Measurements from ENCODE around the gene ATAD3B. TPM values are rescaled to one million over a fixed set of nuclear protein-coding genes. Genes with fewer than 3 reads are reported as not detected.

ATAD3B gene
- total and polyA plus RNA-seq, 2 donors (not counting 3 experiments of a cell fraction or from before 2014, with no cell fraction given): 20.5 to 48.2 TPM

DNA sequence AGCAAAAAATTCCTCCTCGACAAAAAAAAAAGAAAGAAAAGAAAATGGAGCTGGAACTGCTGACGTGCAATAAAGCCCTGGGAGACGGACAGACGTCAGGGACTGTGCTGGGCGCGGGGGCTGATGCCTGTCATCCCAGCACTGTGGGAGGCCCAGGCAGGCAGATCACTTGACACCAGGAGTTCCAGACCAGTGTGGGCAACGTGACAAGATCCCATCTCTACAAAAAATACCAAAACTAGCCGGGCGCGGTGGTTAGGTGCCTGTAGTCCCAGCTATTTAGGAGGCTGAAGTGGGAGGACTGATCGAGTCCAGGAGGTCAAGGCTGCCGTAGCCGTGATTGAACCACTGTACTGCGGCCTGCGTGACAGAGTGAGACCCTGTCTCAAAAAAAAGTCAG lies 46.9 kb upstream of the ATAD3B start:
- H3K4me3 ChIP-seq (replicated peaks in 1 of 3; ENCODE audit: insufficient read depth in 1 of 3, low read depth in 1 of 3, low read length in 3 of 3): no peak overlapping the region
- no peak overlapping the region for H3K9ac ChIP-seq (replicated peaks; ENCODE audit: extremely low read depth, insufficient read depth, low read length)
- H3K4me1 ChIP-seq (ENCODE audit: control insufficient read depth, extremely low read depth, insufficient read depth, low read length): peaks cover 3% of the 10 kb centered on the region
- BruUV-seq (replicated peaks): no TSS peak
- H3K9me1 ChIP-seq (replicated peaks; ENCODE audit: control insufficient read depth, extremely low read depth, insufficient read depth, low read length): no peaks in the 10 kb centered on the region
- ChIA-PET POLR2A (no interaction called here), CTCF (interaction anchor here (1.0 to 2.9 kb wide), 2 partner anchors 9 to 16 kb away, joined by 3 to 8 read pairs; no protein-coding TSS in a partner anchor)
- no peaks in the 10 kb centered on the region for H3K79me2 ChIP-seq (ENCODE audit: control insufficient read depth, insufficient read depth, low read length)
- H3K27ac ChIP-seq (ENCODE audit: insufficient read depth, low read depth, low read length): no peak overlapping the region
- H4K20me1 ChIP-seq (replicated peaks; ENCODE audit: control insufficient read depth, extremely low read depth, insufficient read depth, low read length): no peaks in the 10 kb centered on the region
- no peak for TF ChIP-seq GATA2 (IDR thresholded peaks at IDR 0.05; ENCODE audit: insufficient read depth, insufficient read length, low read depth, low read length)
- TF ChIP-seq FOS (IDR thresholded peaks at IDR 0.05; ENCODE audit: borderline replicate concordance, insufficient read depth, low read length): no peak
- TF ChIP-seq EZH2 (IDR thresholded peaks at IDR 0.05; ENCODE audit: borderline replicate concordance, low read depth, low read length, severe bottlenecking): no peak
- TF ChIP-seq MYC (IDR thresholded peaks at IDR 0.05; ENCODE audit: low read depth, low read length): no peak
- TF ChIP-seq JUN (IDR thresholded peaks at IDR 0.05; ENCODE audit: borderline replicate concordance, insufficient read depth, insufficient read length, low read depth): no peak
- TF ChIP-seq, protein P1, sequence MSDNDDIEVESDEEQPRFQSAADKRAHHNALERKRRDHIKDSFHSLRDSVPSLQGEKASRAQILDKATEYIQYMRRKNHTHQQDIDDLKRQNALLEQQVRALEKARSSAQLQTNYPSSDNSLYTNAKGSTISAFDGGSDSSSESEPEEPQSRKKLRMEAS (IDR thresholded peaks at IDR 0.05; ENCODE audit: insufficient read depth, insufficient read length): no peak
- TF ChIP-seq, protein P2, sequence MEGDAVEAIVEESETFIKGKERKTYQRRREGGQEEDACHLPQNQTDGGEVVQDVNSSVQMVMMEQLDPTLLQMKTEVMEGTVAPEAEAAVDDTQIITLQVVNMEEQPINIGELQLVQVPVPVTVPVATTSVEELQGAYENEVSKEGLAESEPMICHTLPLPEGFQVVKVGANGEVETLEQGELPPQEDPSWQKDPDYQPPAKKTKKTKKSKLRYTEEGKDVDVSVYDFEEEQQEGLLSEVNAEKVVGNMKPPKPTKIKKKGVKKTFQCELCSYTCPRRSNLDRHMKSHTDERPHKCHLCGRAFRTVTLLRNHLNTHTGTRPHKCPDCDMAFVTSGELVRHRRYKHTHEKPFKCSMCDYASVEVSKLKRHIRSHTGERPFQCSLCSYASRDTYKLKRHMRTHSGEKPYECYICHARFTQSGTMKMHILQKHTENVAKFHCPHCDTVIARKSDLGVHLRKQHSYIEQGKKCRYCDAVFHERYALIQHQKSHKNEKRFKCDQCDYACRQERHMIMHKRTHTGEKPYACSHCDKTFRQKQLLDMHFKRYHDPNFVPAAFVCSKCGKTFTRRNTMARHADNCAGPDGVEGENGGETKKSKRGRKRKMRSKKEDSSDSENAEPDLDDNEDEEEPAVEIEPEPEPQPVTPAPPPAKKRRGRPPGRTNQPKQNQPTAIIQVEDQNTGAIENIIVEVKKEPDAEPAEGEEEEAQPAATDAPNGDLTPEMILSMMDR (IDR thresholded peaks at IDR 0.05; ENCODE audit: extremely low read depth in 1 of 2, insufficient read depth in 1 of 2, low read depth in 1 of 2, low read length in 2 of 2): no peak
- TF ChIP-seq POLR2A (IDR thresholded peaks at IDR 0.05; ENCODE audit: low read depth, low read length): no peak
- TF ChIP-seq POLR2AphosphoS5 (IDR thresholded peaks at IDR 0.05; ENCODE audit: insufficient read depth, low read depth, low read length): no peak
- no peak overlapping the region for H3K4me2 ChIP-seq (ENCODE audit: insufficient read depth, low read length)
- no peaks in the 10 kb centered on the region for H3K36me3 ChIP-seq (ENCODE audit: control insufficient read depth in 2 of 2, extremely low read depth in 1 of 2, insufficient read depth in 2 of 2, low read length in 2 of 2)
- dilution Hi-C loops (cut with MboI; ENCODE audit: extremely low pct_ligation_motif_present, low sequenced_read_pairs): no loop called here
- FAIRE-seq (no peak), DNase-seq (ENCODE audit: low read depth, low spot score) (no peak)
- no peaks in the 10 kb centered on the region for H3K27me3 ChIP-seq (ENCODE audit: control insufficient read depth in 2 of 2, insufficient read depth in 2 of 2, low read length in 2 of 2)
- intact Hi-C loops (cut with micrococcal nuclease): no loop called here
- no peak overlapping the region for H2AFZ ChIP-seq (ENCODE audit: low read depth, low read length)
- H3K9me3 ChIP-seq (replicated peaks; ENCODE audit: control insufficient read depth, insufficient read depth, low read length): no peaks in the 10 kb centered on the region
